Colonic mucosa (tissue), 4 donors: ENCODE data around the gene FLOT1. TPM values are rescaled to one million over a fixed set of nuclear protein-coding genes. Genes with fewer than 3 reads are reported as not detected.

Source experiments
- DNase-seq: peaks from one replicate; pipeline ENCODE4 v3.0.0-alpha.2; 2020
- H3K27ac ChIP-seq: fragments of 200-600 bp; one replicate; pipeline ENCODE4 v1.8.0; 2021
- H3K27me3 ChIP-seq: fragments of 200-600 bp; one replicate; pipeline ENCODE4 v1.8.0; 2021
- H3K36me3 ChIP-seq: fragments of 200-600 bp; one replicate; pipeline ENCODE4 v1.8.0; 2021
- H3K4me1 ChIP-seq: fragments of 200-600 bp; one replicate; pipeline ENCODE4 v1.8.0; 2021; ENCODE audit warnings: mild to moderate bottlenecking
- H3K4me3 ChIP-seq: fragments of 200-600 bp; one replicate; pipeline ENCODE4 v1.8.0; 2021
- H3K9ac ChIP-seq, 2 donors: one replicate each; pipeline ENCODE4 v1.7.0; 2013; ENCODE audit warnings: control low read depth in 2 of 2, low read depth in 2 of 2, low read length in 2 of 2
- H3K9me3 ChIP-seq: fragments of 200-600 bp; one replicate; pipeline ENCODE4 v1.8.0; 2021
- CTCF ChIP-seq: fragments of 200-600 bp; IDR thresholded peaks from one replicate; pipeline ENCODE4 v1.8.0; 2022; ENCODE audit warnings: antibody characterized with exemption, mild to moderate bottlenecking
- intact Hi-C: fragments of 100-400 bp; cut with DNase I; formaldehyde crosslinking; loops from one replicate; pipeline ENCODE4 v1.14.1; 2022
- total RNA-seq, 2 donors: library from RNA; stranded (reverse); fragmentation: NEBNext Ultra II Directional in 1 of 2; extraction: Animal tissue kit (Norgen Biotek cat#: 25700) in 1 of 2; gene quantifications; one replicate each; pipeline ENCODE4 v1.2.1, GENCODE V29; 2021
- donor health status: healthy.
- donor health status: DM: no; HTN: no; CAD: no.
- donor health status: DM: no; HTN: no; CAD: no.

FLOT1 gene
- total RNA-seq, 2 donors from 2014 or later, result 130 to 158 TPM

DNA sequence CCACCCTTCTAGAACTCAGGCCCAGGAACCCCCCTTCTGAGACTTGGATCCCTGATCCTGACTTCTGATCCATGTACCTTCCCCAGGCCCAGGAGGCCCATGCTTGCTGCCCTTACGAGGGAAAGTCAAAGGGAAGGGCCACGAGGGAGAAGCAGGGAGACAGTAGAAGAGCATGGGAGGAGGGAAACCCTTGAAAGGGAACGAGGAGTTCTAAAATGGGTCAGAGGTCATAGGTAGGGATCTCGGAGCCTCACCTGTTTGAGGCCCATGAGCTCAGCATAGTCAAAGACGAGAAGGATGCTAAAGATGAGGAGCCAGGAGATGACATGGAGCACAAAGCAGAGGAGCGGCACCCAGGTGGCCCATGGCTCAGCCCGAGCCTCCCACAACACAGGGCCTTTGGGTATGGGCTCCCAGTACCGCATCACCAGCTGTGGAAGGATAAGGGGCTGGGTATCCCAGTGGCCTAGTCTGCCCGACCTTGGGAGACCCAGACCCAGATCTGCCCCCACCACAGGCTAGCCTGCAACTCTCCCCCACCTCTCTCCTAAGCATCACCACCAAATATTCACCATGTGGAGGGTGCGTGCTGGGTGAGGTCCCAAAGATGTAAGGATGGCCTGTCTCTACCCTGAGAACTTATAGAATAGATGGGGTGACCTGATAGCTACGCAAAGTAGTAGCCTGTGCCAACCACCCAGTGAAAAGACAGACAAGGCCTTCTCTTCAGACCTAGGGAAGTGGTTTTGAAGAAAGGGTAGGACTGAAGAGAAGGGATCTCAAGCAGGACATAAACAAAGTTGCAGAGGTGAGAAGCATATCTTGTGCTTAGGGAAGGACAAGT lies 53.2 kb downstream of the FLOT1 start:
- no peak for TF ChIP-seq CTCF
- peaks cover 11% of the 10 kb centered on the region for H3K4me1 ChIP-seq
- no peak for DNase-seq

DNA sequence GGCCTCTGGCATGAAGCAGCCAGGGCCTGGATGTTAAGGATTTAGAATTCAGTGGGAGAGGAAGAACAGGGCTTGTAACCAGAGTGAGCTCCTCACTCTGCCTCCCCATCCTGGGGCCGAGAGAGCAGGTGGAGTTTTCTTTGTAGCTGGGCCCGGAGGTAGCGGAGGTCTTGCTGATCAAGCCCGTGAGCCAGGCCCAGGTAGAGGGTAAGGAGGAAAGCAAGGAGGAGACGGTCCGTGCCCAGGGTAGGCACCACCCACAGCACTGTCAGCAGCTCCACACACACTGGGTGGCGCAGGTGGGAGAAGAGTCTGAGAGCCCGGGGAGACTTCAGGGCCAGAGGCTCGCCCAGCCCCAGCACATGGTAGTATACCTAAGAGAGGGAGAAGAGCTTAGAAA lies 53.9 kb downstream of the FLOT1 start:
- intact Hi-C loops, result no loop called here
- Histone ChIP-seq H3K27ac (peak overlapping the region; percentile 84), H3K27me3 (no peaks in the 10 kb centered on the region), H3K4me3 (no peak overlapping the region), H3K9me3 (no peaks in the 10 kb centered on the region), H3K9ac (peak overlapping the region; percentile 1 to 92), H3K4me1 (peaks cover 11% of the 10 kb centered on the region), H3K36me3 (no peaks in the 10 kb centered on the region)
- DNase-seq, result no peak
- TF ChIP-seq CTCF, result no peak

More for the DNA sequence above, 53.2 kb downstream of the FLOT1 start:
- no peaks in the 10 kb centered on the region for H3K9me3 ChIP-seq
- H3K27me3 ChIP-seq, result no peaks in the 10 kb centered on the region
- peak overlapping the region in 1 of 2 donors; percentile 45 for H3K9ac ChIP-seq
- H3K36me3 ChIP-seq, result no peaks in the 10 kb centered on the region
- H3K27ac ChIP-seq, result peak overlapping the region; percentile 84
- intact Hi-C loops, result no loop called here
- H3K4me3 ChIP-seq, result no peak overlapping the region

DNA sequence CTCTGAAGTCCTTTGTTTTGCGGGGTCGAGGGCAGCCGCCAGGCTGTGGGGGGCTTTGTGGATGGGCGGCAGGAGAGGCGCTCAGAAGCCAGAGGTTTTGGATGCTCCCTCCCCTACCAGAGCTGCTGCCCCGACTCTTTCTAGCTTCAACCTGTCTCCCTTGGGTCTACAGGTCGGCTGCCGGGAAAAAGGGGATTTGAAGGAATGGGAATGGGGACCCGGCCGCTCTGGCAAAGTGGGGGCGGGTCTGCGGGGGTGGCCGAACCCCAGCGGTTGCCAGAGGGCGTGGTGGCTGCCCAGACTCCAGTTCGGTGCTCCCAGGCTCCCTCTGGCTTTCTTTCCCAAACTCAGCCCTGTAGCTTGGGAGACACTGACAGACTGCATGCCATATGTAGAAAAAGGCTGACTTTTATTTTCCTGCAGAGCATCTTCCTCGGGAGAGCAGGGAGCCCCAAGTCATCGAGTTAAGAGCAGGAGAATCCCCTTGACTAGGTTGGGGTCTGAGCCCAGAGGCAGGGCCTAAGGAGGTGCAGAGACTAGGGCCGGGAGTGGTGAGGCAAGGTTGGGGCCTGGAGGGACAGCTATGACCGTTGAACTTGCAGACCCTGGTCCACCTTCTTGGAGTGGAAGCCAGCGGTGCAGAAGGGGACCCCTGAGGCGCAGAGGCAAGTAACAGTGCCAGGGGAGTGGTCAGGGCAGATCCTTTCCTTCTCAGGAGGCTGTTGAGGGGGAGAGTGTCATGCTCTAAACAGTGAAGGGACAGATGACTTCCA lies 54.6 kb downstream of the FLOT1 start:
- TF ChIP-seq CTCF, result no peak
- H3K36me3 ChIP-seq, result no peaks in the 10 kb centered on the region
- intact Hi-C loops, result no loop called here
- H3K27me3 ChIP-seq, result no peaks in the 10 kb centered on the region
- no peaks in the 10 kb centered on the region for H3K9me3 ChIP-seq
- peak; percentile 45 for DNase-seq
- H3K4me1 ChIP-seq, result peaks cover 11% of the 10 kb centered on the region
- peak overlapping the region; percentile 53 for H3K4me3 ChIP-seq
- peak overlapping the region; percentile 91 to 92 for H3K9ac ChIP-seq
- H3K27ac ChIP-seq, result peak overlapping the region; percentile 84

GRCh38 chr6:30686908-30687658 lies 55.4 kb downstream of the FLOT1 start:
- Histone ChIP-seq H3K9ac (peak overlapping the region; percentile 91 to 92), H3K36me3 (no peaks in the 10 kb centered on the region), H3K9me3 (no peaks in the 10 kb centered on the region), H3K4me3 (peak overlapping the region; percentile 53), H3K27me3 (no peaks in the 10 kb centered on the region), H3K4me1 (peaks cover 11% of the 10 kb centered on the region), H3K27ac (peak overlapping the region; percentile 84)
- TF ChIP-seq CTCF, result no peak
- intact Hi-C loops, result no loop called here
- peak; percentile 88 for DNase-seq
